Inflammatory macrophage treated with lipopolysaccharide for 1 hour (primary cell): ENCODE results near the gene MLIP.

Experiments
- DNase-seq, 2 donors: peaks; one replicate each; pipeline ENCODE4 v3.0.0-alpha.2; 2020 to 2022

The MLIP gene

DNA sequence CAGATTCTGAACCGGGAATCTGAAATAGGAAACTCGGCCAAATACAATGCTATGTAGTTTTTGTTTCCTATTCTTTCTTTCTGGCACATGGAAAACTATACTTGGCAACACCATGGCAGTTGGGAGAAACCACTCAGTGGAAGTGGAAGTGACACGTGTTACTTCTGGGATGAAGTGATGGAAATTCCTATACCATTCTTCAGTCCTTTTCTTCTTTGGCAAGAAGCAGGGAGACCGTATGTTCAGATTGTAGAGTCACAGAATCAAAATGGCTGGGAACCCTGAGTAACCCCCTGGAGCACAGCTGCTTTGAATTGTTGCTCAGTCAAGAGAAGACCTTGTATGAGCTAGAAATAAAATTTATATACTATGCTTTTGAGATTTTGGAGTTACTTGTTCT lies 178.2 kb downstream of the MLIP start:
- no peak for DNase-seq

DNA sequence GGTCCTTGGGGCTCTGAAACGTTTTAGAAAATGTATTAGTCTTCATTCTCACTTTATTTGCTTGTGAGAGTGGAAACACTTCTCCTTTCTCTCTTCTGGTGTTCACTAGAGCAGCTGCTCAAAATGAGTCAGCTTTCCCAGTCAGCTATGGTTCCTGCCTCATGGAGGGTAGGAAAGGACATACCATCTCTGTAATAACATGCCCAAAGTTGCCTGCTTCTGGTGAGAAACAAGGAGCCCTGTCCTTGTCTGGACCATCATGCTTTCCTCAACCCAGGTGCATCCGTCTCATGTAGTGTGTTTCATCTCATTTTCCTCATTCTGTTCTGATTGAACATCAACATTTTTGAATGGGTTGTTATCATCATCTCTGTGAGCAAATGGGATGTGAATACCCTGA lies 179.9 kb downstream of the MLIP start:
- DNase-seq: no peak

DNA sequence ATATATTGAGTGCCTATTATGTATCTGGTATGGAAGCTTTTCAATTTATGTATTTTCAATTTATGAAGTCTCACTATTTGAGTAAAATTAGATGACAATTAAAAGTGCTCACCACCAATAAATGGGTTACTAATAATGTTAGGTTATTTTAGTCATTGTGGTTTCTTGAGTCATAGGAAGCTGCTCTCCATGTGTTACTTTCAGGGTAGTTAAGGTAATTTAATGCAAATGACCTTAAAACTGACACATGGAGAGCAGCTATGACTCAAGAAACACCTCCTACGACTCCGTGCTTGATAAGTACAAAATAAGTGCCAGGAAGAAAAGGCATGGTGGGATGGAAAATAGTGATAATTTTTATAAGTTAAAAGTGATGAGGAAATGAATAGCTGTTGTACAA lies 180.5 kb downstream of the MLIP start:
- no peak for DNase-seq

DNA sequence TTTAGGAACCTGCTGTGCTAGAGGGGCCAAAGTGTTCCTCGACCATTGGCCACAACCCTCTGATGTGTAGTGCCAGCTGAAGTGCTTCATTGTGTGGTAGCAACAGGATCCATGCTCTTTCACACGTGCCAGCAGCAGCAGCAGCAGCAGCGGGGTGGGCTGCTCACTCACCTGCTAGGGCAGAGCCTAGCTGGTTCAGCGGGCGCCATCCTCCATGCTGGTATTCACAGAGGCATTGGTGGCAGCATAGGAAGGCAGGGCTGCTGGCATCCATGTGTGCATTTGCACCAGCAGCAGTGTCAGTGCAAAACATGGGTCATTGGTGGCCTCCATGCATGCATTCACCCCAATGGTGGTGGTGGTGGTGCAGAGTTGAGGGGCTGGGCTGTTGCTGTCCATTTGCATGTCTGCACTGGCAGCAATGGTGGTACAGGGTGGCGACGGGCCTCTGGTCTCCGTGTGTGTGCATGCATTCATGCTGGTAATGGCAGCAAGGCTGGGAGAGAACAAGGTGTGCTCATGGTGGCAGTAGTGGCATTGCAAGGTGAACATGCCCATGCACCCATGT lies 183.8 kb downstream of the MLIP start:
- no peak for DNase-seq

DNA sequence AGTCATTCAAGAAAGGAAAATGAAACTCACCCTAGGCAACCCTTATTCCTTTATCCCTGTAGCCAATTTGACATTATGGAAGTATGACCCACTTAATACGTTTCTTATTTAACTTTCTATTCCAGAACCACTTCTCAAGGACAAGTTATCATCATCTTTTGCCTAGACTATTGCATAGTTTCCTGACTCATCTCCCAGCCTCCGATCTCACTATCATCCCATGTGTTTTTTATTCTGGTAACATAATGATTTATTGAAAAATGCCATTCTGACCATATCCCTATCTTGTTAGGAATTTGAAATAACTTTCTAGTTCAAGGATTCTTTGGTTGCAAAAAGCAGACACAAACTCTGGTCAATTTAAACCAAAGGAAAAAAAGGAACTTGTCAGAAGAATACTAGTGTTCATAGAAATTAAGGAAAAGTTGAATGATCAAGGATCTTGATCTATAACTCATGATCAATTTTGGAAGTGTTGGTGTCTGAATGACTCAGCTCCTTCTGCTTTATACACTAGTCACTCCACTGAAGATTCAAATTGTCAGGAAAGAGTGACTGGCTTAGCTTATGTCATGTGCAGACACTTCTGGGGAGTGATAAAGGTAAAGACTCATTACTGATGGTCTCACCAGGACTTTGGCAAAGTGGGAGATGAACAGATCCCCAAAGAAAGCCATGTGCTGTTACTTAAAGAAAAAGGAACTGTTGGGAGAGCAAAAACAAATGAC lies 188.5 kb downstream of the MLIP start:
- no peak for DNase-seq

DNA sequence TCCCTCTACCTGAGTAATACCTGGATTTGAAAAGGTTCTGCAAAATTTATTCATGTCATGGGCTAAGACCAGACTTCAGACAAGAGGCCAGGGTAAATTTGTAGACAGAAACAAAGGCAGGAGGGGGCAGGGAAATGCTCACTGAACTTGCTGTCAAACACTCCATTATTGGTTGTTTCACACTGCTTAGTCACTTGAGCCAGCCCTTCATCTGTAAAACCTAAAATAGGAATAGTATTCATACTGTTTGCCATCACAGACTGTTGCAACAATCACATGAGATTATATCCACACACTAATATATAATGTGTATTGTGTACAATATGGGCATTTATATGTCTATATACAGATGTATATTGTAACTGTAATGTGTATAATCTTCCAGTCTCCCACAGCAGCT lies 190.5 kb downstream of the MLIP start:
- DNase-seq: no peak

DNA sequence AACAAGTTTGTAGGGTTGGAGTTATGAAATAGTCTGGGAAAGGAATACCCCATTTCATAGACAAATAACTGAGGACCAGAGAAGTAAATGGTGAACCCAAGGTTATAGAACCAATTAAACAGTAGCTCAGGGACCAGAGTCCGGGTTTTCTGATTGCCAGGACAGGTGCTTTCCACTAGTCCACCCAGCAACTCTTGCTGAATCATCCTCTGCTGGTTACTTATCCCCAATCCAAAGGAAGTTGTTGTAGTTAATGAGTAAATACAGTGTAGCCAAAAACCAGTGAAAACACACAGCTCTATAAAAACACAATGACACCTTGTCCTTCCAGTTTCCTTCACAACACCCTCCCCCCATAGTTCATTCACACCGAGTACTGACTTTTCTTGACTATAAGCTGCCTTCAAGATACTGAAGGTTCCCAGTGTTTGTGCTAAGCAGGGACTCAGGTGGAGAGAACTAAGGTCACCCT lies 196.2 kb downstream of the MLIP start:
- no peak for DNase-seq

DNA sequence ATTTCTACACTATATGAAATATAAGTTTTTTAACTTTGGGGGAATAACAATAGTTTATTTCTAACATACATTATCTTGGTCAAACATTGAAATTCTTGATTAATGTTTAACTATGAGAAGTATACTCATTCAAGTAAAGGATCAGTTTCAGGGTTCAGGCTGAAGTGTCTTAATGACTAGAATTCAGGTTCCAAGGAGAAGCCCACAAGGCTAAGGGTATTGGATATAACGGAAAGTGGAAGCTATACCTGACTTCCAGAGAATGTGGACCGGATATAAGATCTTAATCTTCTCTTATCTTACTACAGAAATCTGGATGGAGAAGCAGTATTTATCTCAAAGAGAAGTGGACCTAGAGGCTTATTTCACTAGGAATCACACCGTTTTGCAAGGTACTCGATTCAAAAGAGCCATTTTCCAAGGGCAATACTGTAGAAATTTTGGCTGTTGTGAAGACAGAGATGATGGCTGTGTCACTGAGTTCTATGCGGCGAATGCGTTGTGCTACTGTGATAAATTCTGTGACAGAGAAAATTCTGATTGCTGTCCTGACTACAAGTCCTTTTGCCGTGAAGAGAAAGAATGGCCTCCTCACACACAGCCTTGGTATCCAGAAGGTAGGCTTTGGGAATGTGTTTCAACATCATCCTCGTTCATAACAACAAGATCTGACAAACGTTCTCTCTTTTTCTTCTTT lies 197.2 kb downstream of the MLIP start, which contains the start of gene TINAG:
Gene TINAG, plus strand, starts transcription at position 153 of the 697 bp plus-strand sequence. Its CDS starts 110 bp downstream, at position 263.
- no peak for DNase-seq

DNA sequence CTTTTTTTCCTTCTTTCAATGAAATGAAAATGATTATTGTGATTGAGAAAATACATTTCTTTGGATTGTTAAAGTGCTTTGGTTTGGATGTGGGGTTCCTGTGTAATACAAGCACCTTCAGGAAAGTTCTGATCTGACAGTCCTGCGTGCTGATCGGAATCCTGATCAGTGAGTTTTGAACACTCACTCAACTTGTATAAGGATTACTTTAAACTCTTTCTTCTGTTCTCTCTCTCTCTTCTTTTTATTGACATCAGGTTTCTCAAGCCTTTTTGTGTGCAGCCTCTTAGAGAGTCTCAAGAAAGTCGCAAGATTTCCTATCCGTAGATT lies 197.7 kb downstream of the MLIP start:
- no peak for DNase-seq

DNA sequence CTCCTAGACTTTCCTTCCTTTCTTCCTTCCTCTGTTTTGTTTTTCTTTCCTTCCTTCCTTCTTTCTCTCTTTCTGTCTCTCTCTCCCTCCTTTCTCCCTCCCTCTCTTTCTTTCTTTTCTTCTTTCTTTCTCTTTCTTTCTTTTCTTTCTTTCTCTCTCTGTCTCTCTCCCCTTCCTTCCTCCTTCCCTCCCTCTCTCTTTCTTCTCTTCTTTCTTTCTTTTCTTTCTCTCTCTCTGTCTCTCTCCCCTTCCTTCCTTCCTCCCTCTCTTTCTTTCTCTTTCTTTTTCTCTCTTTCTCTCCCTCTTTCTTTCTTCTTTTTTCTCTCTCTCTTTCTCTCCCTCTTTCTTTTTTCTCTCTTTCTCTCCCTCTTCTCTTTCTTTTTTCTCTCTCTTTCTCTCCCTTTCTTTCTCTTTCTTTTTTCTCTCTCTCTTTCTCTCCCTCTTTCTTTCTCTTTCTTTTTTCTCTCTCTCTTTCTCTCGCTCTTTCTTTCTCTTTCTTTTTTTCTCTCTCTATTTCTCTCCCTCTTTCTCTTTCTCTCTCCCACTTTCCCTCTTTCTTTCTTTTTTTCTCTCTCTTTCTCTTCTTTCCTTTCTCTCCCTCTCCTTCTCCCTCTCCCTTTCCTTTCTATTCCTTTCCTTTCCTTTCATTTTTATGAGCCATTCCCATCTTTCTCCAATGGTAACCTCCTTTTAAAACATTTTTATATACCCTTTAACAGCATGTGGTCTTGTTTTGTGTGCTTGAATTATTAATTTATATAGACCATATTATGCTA lies 199.3 kb downstream of the MLIP start:
- no peak for DNase-seq

DNA sequence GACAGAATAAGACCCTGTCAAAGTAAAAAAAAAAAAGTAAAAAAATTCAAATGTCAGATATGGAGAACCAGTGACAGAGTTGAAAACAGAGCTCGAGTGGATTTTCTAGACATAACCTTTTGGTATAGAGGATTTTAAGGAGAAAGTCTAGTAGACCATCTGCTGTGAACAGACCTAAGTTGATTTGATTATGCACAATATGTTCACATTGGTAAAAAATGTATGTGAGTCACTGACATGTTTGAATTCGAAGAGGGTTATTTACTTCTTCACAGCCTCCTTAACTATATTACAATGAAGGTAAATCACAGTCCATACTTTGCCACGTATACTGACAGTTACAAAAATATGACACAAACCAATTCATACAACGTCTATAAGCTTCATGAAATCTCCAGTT lies 204.4 kb downstream of the MLIP start:
- no peak for DNase-seq
